ENCODE data around the gene TFPI.
"Not testable (repeated sequence)": the region's sequence is repeated elsewhere in the genome, so short reads cannot be mapped to it uniquely, and the experiment has no call there.

Gene TFPI

DNA sequence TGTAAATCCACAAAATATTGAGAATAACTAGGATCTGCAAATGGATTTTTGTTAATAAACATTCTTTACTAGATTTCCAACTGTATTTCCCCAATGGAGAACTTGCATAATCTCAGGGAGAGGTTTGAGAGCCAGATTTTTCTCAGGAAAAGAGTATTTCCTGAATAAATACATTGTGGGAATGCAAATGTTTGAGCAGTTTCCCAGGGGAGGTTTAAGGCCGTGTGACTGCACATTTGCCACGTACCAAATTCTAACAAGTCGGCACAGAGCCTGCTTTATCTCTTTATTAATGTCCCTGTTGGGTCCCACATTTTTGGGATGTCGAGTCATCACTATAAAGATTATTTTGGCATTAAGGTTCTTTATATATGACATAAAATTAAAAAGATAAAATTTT lies 27.0 kb downstream of the TFPI start:
- no peak for DNase-seq

DNA sequence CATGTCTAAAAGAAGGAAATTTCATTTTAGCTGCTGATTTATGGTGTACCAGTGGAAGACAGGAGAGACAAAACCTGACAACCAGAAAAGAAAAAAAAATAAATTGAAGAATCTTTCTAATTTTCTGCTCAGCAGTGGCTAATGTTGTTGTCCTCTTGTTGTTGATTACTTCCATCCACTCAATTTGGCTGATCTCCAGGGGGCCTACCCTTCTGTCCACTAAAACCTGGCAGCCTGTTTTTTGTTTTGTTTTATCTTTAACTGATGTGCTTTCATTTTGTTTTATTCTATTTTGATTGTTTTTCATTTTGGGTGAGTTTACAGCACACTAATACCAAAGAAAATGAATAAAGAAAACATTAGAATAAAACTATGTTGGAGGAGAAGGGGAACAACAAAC lies 27.4 kb downstream of the TFPI start:
- no peak for DNase-seq

DNA sequence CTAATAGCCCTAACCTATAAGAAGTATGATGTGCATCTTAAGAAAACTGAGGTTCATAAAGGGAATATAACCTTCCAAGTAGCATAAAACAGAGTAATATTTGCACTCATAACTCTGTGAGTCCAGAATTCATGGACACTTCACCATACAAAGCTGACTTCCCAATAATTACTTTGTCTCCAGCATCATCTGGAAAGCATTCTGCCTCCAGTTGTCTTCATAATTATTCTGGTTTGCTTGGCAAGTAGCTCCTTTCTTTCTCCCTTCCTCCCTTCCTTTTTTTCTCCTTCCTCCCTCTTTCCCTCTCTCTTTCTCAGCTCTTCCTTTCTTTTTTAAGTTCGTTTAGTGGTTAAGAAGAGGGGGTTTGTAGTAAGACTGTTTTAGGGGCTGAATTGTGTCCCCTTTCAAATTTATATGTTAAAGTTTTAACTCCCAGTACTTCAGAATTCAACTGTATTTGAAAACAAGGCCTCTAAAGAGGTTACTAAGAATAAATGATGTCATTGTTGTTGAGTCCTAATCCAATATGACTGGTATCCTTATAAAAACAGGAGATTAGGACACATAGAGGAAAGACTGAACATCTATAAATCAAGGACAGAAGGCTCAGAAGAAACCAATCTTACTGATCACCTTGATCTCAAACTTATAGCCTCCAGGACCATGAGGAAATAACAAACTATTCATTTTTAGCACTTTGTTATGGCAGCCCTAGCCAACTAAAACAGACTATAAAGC lies 28.9 kb downstream of the TFPI start:
- DNase-seq, result no peak

DNA sequence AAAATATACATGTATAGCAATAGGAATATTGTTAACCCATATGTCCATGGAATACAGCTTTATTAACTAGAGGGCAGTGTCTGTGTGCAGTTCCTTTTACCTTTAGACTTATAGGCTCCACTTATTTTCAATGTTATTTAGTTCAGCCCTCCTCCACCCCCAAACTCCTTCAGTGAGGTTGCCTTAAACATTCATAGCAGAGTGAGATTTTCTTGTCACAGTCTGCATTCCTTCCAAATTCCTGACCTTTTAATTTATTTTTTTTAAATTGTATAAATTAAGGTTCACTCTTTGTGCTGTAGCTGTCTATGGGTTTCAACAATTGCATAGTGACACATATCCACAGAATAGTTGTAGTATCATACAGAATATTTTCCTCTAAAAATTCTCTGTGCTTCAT lies 30.9 kb downstream of the TFPI start:
- no peak for DNase-seq

DNA sequence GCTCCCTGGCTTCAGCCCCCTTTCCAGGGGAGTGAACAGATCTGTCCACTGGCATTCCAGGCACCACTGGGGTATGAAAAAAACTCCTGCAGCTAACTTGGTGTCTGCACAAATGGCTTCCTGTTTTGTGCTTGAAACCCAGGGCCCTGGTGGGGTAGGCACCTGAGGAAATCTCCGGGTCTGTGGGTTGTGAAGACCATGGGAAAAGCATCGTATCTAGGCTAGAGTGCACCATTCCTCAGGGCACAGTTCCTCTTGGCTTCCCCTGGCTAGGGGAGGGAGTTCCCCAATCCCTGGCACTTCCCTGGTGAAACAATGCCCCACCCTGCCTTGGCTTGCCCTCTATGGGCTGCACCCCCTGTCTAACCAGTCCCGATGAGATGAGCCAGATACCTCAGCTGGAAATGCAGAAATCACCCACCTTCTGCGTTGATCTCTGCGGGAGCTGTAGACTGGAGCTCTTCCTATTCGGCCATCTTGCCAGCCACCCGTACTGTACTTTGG lies 34.1 kb downstream of the TFPI start:
- no peak for DNase-seq

DNA sequence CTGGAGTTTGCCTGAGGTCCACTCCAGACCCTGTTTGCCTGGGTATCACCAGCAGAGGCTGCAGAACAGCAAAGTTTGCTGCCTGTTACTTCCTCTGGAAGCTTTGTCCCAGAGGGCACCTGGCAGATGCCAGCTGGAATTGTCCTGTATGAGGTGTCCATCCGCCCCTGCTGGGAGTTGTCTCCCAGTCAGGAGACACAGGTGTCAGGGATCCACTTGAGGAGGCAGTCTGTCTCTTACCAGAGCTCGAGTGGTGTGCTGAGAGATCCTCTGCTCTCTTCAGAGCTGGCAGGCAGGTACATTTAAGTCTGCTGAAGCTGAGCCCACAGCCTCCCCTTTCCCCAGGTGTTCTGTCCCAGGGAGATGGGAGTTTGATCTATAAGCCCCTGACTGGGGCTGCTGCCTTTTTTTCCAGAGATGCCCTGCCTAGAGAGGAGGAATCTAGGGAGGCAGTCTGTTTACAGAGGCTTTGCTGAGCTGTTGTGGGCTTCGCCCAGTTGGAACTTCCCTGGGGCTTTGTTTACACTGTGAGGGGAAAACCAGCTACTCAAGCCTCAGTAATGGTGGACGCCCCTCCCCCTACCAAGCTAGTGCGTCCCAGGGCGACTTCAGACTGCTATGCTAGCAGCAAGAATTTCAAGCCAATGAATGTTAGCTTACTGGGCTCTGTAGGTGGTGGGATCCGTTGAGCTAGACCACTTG lies 34.7 kb downstream of the TFPI start:
- no peak for DNase-seq

DNA sequence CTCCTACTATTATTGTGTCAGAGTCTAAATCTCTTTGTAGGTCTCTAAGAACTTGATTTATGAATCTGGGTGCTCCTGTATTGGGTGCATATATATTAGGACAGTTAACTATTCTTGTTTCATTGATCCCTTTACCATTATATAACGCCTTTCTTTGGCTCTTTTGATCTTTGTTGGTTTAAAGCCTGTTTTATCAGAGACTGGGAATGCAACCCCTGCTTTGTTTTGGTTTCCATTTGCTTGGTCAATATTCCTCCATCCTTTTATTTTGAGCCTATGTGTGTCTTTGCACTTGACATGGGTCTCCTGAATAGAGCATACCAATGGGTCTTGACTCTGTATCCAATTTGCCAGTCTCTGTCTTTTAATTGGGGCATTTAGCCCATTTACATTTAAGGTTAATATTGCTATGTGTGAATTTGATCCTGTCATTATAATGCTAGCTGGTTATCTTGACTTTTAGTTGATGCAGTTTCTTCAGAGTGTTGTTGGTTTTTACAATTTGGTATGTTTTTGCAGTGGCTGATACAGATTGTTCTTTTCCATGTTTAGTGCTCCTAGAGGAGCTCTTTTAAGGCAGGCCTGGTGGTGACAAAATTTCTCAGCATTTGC lies 36.4 kb downstream of the TFPI start:
- DNase-seq, result not testable (repeated sequence)

DNA sequence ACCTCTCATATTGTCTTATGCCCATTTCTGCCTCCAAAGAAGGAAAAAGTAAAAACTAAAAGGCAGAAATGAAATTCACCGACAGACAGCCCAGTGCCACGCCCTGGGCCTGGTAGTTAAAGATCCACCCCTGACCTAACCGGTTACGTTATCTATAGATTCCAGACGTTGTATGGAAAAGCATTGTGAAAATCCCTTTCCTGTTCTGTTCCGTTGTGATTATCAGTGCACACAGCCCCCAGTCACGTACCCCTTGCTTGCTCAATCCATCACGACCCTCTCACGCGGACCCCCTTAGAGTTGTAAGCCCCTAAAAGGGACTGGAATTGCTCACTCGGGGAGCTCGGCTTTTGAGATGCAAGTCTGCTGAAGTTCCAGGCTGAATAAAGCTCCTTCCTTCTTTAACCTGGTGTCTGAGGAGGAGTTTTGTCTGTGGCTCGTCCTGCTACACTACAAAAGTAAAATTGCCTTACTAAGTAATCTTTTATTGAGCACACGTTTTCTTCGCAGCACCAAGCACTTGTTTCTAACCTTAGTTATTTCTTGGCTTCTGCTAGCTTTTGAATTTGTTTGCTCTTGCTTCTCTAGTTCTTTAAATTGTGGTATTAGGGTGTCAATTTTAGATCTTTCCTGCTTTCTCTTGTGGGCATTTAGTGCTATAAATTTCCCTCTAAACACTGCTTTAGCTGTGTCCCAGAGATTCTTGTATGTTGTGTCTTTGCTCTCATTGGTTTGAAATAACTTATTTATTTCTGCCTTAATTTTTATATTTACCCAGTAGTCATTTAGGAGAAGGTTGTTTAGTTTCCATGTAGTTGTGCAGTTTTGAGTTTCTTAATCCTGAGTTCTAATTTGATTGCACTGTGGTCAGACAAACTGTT lies 37.4 kb downstream of the TFPI start:
- DNase-seq, result not testable (repeated sequence)

DNA sequence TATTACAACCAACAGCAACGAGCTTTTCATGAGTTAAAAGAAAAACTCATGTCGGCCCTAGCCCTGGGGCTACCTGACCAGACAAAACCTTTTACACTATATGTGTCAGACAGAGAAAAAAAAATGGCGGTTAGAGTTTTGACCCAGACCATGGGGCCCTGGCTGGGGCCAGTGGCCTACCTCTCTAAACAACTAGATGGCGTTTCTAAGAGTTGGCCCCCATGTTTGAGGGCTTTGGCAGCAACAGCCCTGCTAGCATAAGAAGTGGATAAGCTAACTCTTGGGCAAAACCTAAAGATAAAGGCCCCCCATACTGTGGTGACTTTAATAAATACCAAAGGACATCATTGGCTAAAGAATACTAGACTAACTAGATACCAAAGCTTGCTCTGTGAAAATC lies 39.3 kb downstream of the TFPI start:
- no peak for DNase-seq

DNA sequence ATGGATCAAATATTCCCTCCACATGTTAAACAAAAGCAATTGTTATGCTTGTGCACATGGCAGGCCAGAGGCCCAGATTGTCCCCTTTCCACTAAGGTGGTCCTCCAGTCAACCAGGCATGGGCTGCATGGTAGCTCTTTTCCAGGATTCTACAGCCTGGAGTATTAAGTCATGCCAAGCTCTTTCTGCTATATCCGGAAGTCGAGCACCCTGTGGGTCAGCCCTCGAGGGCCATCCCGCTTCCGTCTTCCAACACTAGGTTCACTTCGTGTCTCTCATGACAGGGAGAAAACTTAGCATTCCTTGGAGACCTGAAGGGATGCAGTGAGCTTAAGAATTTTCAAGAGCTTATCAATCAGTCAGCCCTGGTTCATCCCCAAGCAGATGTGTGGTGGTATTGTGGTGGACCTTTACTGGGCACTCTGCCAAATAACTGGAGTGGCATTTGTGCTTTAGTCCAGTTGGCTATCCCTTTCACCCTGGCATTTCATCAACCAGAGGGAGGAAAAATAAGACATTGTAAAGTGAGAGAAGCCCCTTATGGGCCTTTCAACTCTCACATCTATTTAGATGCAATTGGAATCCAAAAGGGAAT lies 39.9 kb downstream of the TFPI start:
- DNase-seq, result not testable (repeated sequence)

DNA sequence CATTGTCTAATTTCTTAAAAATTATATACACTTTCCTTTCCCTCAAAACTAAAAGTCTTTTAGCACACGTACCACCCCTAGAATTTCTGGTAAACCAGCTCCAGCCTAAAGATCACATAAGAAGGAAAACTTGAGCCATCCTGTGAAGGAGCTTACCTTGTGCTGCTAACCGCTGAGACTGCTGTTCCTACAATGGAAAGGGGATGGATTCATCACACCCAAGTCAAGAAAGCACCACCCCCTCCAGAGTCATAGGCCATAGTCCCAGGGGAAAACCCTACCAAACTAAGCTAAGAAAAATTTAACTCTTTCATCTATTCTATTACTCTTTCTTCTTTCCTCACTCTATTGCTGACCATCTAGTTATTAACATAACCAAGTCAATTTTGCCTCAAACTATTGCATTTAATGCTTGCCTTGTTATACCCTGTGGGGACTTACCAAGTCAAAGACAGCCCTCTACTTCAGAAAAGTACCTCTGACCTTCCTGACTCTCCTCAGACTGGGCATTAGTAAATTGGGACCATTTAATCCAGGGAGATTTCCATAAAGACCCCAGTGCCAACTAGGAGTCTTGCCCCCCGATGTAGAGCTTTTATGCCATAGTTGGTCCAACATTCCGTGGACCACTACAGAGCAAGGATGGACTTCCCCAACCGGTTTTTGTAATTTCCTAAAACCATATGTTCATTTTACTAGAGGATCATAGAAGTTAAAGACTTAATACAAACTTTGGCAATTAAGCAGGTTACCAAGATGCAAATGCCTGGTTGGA lies 40.6 kb downstream of the TFPI start:
- not testable (repeated sequence) for DNase-seq

DNA sequence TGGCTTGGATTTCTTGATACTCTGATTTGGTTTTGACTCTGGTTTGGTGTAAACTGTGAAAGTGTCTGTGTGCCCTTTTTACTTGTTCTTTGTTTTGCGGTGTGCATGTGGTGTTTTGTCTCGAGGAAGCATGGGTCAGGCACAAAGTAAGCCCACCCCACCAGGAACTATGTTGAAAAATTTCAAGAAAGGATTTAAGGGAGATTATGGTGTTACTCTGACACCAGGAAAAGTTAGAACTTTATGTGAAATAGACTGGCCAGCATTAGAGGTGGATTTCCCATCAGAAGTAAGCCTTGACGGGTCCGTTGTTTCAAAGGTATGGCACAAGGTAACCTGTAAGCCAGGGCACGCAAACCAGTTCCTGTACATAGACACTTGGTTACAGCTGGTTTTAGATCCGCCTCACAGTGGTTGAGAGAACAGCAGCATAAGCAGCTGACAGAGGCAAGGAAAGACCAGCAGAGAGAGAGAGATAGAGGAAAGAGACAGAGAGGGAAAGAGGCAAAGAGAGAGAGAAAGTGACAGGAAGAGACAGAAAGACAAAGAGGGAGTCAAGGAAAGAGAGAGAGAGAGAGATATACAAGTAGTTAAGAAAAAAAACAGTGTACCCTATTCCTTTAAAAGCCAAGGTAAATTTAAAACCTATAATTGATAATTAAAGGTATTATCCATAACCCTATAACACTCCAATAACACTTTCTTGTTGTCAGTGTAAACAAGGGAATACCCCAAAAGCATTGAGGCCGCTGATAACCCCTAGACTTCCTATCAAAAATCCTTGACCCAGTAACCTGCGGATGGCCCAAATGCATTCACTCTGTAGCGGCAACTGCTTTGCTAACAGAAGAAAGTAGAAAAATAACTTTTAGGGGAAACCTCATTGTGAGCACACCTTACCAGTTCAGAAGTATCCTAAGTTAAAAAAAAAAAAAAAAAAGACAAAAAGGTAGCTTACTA lies 42.6 kb downstream of the TFPI start:
- no peak for DNase-seq

DNA sequence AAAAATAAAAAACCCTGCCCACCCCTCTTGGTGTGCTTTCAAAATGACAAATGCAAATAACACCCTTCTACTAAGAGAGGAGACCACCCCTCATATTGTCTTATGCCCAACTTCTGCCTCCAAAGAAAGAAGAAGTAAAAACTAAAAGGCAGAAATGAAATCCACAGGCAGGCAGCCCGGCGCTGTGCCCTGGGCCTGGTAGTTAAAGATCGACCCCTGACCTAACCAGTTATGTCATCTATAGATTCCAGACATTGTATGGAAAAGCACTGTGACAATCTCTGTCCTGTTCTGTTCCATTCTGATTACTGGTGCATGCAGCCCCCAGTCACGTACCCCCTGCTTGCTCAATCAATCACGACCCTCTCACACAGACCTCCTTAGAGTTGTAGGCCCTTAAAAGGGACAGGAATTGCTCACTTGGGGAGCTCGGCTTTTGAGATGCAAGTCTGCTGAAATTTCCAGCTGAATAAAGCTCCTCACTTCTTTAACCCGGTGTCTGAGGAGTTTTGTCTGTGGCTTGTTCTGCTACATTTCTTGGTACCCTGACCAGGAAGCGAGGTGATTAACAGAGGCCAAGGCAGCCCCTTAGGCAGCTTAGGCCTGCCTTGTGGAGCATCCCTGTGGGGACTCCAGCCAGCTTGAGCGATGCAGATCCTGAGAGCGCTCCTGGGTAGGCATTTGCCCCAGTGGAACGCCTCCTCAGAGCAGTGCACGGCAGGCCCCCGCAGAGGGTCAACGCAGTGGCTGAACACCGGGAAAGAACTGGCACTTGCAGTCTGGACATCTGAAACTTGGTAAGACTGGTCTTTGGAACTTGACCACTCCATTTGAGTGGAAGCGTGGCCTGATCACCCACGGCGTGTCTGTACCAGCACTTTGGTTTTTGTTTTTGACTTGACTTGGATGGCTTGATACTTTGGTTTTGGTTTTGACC lies 43.5 kb downstream of the TFPI start:
- DNase-seq, result not testable (repeated sequence)

DNA sequence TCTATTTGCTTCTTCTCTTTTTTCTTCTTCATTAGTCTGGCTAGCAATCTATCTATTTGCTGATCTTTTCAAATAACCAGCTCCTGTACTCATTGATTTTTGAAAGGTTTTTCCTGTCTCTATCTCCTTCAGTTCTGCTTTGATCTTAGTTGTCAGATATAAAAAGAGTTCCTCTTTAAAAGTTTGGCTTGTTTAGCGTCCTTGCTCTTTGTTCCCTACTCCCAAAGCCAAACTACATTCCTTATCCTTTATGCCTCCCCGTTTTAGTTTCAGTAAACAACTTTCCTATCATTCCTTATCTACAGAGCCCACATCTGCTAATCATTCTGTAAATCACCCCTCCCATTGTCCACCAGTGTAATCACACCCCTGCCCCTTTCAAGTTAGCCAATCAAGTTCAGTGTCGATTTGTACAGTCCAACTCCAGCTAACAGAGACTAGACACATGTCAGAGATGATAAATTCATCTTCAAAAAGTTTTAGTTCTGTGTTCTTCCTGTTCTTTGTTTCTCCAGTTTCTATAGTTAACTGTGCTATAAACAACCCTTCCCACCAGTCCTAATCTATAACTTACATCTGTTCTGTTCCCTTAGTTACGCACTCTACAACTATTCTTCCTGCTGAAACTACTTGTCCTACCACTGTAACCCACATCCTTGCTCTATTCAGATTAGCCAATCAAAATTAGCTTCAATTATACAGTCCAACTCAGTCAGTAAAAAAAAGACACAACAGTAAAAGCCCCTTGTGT lies 44.4 kb downstream of the TFPI start:
- DNase-seq, result no peak

DNA sequence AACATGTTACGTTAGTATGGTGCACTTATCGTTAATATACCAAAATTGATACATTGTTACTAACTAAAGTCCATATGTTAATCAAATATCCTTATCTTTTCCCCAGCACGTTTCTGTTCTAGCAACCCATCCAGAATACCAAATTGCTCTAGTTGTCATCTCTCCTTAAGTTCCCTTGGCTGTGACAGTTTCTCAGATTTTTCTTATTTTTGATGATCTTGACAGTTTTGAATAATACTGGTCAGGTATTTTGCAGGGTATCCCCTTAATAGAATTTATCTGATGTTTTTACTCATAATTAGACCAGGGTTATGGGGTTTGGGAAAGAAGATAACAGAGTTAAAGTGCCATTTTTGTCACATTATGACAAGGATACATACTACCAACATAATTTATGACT lies 47.8 kb downstream of the TFPI start:
- DNase-seq, result no peak

DNA sequence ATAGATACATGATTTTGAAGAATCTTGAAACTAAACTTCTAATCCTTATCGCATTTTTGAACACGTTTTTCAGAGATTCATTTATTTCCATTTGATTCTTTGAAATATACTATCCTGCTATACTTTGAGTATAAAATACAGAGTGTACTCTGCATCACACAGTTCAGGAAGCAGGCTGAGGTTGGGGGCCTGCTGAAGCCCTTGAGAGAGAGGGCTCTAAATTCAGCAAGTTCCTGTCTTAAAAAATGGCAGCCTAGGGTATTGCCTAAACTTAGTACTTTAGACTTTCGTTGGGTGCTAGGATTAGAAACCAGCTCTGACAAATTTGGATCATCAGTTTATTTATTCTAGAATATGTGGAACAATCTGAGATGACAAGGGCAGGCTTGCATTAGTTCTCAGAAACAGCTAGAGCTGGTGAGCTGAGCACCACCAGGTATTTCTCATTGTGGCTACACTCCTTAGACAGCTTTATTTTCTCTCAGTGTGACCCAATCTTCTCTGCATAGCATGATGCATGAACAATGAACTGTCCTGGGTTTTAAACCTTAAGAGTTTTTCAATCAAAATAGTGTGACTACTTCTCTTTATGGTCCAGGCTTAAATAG lies 49.1 kb downstream of the TFPI start:
- no peak for DNase-seq

DNA sequence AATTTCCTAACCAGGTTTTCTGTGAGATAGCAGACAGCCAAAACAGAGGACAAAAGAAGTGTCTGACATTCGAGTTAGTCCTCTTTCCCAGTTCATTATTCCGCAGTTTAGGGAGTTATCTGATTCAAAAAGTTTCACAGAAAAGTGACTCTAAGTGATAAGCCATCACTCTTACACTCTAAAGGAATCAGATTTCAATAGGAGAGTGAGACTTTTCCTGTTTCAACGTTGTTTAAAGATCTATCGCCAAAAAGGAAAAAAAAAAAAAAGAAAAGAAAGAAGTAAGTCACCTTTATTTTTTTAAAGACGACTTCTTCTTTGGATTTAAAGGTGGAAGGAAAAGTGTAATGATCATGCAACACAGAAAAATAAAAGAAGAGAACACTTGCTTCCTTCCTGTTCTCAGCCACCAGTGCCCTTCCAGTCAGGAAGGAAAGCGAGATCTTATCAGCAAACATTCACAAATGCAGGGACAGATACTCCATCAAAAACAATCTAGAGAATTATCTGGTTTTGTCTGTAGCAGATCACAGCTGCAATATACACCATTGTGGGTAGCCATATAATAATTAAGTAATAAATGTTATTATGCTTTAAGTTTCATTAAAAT lies 49.8 kb downstream of the TFPI start:
- no peak for DNase-seq

DNA sequence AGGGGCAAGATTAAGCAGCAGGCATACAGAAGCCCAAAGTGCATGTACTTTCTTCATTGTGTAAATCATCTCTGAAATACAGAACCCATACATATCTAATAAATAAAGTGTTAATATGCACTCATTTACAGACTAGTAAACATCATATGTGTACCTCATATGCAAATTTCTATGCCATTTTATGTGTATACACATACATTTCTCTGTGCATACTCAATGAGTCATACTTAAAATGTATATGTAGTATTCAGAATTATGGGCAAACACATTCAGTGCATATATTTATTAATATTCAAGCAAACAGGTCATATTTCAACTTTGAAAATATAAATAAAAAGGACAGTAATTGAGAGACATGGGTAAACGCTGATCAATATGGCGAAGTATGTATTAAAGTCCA lies 50.5 kb downstream of the TFPI start:
- no peak for DNase-seq
